Mesendoderm (in vitro differentiated cells): Measurements from ENCODE around the gene ST3GAL4.

Experiments used
- DNase-seq: peaks from one replicate; pipeline ENCODE4 v3.0.0; 2013
- H2AK5ac ChIP-seq: 2 replicates; pipeline ENCODE4 v1.6.1; 2013; ENCODE audit warnings: low read length, inconsistent platforms
- H2BK120ac ChIP-seq: 2 replicates; pipeline ENCODE4 v1.6.1; 2013; ENCODE audit warnings: low read depth, mild to moderate bottlenecking, low read length, moderate library complexity, mixed read lengths
- H2BK15ac ChIP-seq: replicated peaks from 2 replicates; pipeline ENCODE4 v1.6.1; 2013; ENCODE audit warnings: low read depth, mild to moderate bottlenecking, moderate library complexity
- H2BK5ac ChIP-seq: 2 replicates; pipeline ENCODE4 v1.6.1; 2013; ENCODE audit warnings: low read length, inconsistent platforms
- H3K18ac ChIP-seq: 2 replicates; pipeline ENCODE4 v1.6.1; 2013; ENCODE audit warnings: mild to moderate bottlenecking, low read length, mixed read lengths
- H3K23ac ChIP-seq: one replicate; pipeline ENCODE4 v1.6.1; 2013; ENCODE audit warnings: low read length
- H3K27ac ChIP-seq: 2 replicates; pipeline ENCODE4 v1.5.1; 2013; ENCODE audit warnings: low read depth, mild to moderate bottlenecking, inconsistent platforms, low read length, moderate library complexity
- H3K27me3 ChIP-seq: 2 replicates; pipeline ENCODE4 v1.6.1; 2013; ENCODE audit warnings: low read length, control low read depth, mild to moderate bottlenecking, inconsistent platforms; ENCODE audit not compliant: insufficient read depth, poor library complexity
- H3K36me3 ChIP-seq: 2 replicates; pipeline ENCODE4 v1.6.1; 2013; ENCODE audit warnings: low read length, inconsistent platforms; ENCODE audit not compliant: control insufficient read depth, insufficient read depth
- H3K4ac ChIP-seq: one replicate; pipeline ENCODE4 v1.6.1; 2013; ENCODE audit warnings: low read depth, mild to moderate bottlenecking, low read length, moderate library complexity
- H3K4me1 ChIP-seq: 2 replicates; pipeline ENCODE4 v1.6.1; 2013; ENCODE audit warnings: low read depth, low read length, inconsistent platforms; ENCODE audit not compliant: control insufficient read depth
- H3K4me2 ChIP-seq: 2 replicates; pipeline ENCODE4 v1.6.1; 2013; ENCODE audit warnings: low read length
- H3K4me3 ChIP-seq: 2 replicates; pipeline ENCODE4 v1.5.1; 2013; ENCODE audit warnings: mild to moderate bottlenecking, low read length
- H3K56ac ChIP-seq: one replicate; pipeline ENCODE4 v1.6.1; 2013; ENCODE audit warnings: low read length
- H3K79me1 ChIP-seq: 2 replicates; pipeline ENCODE4 v1.6.1; 2013; ENCODE audit warnings: low read length, inconsistent platforms
- H3K79me2 ChIP-seq: 2 replicates; pipeline ENCODE4 v1.6.1; 2013; ENCODE audit warnings: mild to moderate bottlenecking, low read length; ENCODE audit not compliant: control insufficient read depth, insufficient read depth
- H3K9ac ChIP-seq: 2 replicates; pipeline ENCODE4 v1.6.1; 2013; ENCODE audit warnings: low read length, inconsistent platforms
- H4K5ac ChIP-seq: one replicate; pipeline ENCODE4 v1.6.1; 2013; ENCODE audit warnings: low read length
- H4K8ac ChIP-seq: one replicate; pipeline ENCODE4 v1.6.1; 2013; ENCODE audit warnings: low read depth, mild to moderate bottlenecking, control low read depth, low read length, moderate library complexity
- WGBS: extraction: QIAGEN DNeasy Blood & Tissue Kit; methylation state at CpG from one replicate; pipeline ENCODE4 v1.1.7; 2013; ENCODE audit warnings: low lambda C conversion rate, missing lambda C conversion rate; ENCODE audit not compliant: insufficient coverage; ENCODE audit errors: extremely low coverage; 5-methylcytosine and 5-hydroxymethylcytosine counted together

Gene ST3GAL4

DNA sequence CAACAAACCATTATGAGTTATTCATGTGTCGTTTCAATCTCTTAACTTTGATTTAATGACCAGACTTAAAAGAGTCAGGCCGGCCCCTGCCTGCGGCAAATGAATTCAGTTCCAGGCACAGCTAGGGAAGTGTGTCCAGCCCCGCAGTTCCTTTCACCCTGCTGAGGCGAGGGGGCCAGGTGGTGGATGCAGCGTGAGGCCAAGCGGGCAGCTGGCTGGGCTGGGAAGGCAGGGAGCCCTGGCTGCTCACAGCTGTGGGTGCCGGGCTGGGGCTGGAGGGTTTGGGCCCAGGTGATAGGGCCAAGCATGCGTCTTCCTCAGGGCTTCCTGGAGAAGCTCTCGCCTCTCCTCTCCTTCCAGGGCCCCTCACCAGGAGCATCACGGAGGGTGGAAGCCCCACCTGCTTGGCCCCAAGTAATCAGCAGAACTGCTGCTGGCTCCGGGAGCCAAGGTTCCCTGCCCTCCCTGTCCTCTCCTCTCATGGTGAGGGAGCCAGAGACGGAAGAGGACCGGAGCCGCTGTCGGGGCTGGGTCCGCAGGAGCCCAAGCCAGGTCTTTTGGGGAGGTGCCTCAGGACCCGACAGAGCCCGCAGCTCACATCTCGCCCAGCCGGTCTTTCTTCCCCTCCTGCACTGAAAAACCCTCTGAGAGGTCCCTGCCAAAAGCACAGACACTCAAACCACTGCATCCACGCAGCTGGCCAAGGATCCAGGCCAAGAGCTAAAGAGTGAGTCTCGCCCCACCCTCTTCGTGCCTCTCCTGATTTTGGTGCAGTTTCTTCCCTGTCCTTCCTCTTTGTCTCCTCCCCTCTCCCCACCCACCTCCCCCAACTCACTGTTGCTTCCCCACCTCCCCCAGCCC, 97.0 kb downstream of the ST3GAL4 start:
- no peak overlapping the region for H3K9ac ChIP-seq
- H3K23ac ChIP-seq = no peak overlapping the region
- H2BK120ac ChIP-seq = no peak overlapping the region
- H2AK5ac ChIP-seq = no peak overlapping the region
- no peak overlapping the region for H3K27ac ChIP-seq
- no CpG with 5 or more reads among the region's 24 CpGs for WGBS
- H4K5ac ChIP-seq = no peak overlapping the region
- H2BK5ac ChIP-seq = no peak overlapping the region
- no peaks in the 10 kb centered on the region for H3K79me1 ChIP-seq
- peak overlapping the region; percentile 6 for H3K56ac ChIP-seq
- no peak for DNase-seq
- no peak overlapping the region for H3K4ac ChIP-seq
- no peak overlapping the region for H4K8ac ChIP-seq
- no peak overlapping the region for H2BK15ac ChIP-seq
- no peak overlapping the region for H3K4me3 ChIP-seq
- H3K79me2 ChIP-seq = no peaks in the 10 kb centered on the region
- no peak overlapping the region for H3K4me2 ChIP-seq
- H3K4me1 ChIP-seq = no peaks in the 10 kb centered on the region
- H3K36me3 ChIP-seq = no peaks in the 10 kb centered on the region
- H3K18ac ChIP-seq = no peak overlapping the region
- no peaks in the 10 kb centered on the region for H3K27me3 ChIP-seq

DNA sequence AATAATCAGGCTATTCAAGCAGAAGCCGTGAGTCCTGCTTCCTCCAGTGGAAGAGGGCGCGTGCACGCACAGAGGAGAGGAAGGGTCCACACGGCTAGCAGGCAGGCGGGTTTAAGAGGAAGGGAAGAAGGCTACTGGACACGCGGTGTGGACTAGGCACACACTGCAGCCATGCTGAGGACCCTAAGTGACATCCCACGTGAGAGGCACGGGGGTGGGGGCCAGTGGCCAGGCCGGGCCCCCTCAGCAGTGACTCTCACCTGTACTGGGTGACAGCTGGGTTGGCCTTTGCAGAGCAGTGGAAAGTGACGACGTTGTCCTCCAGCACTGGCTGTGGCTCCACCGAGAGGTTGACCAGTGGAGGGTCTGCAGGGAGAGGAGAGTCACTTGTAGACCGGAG, 100.6 kb downstream of the ST3GAL4 start:
- H3K79me1 ChIP-seq = no peaks in the 10 kb centered on the region
- H3K23ac ChIP-seq = no peak overlapping the region
- H3K18ac ChIP-seq = no peak overlapping the region
- no peak overlapping the region for H2BK120ac ChIP-seq
- peak overlapping the region; percentile 69 for H3K56ac ChIP-seq
- no peak overlapping the region for H4K5ac ChIP-seq
- no peak overlapping the region for H3K9ac ChIP-seq
- H3K27me3 ChIP-seq = no peaks in the 10 kb centered on the region
- peak overlapping the region; percentile 54 for H2BK5ac ChIP-seq
- no peak overlapping the region for H2BK15ac ChIP-seq
- H3K79me2 ChIP-seq = no peaks in the 10 kb centered on the region
- no peak overlapping the region for H3K4me3 ChIP-seq
- no peak overlapping the region for H3K4ac ChIP-seq
- H3K4me2 ChIP-seq = no peak overlapping the region
- no peaks in the 10 kb centered on the region for H3K36me3 ChIP-seq
- no peak overlapping the region for H4K8ac ChIP-seq
- no CpG with 5 or more reads among the region's 15 CpGs for WGBS
- H3K4me1 ChIP-seq = no peaks in the 10 kb centered on the region
- no peak overlapping the region for H3K27ac ChIP-seq
- no peak overlapping the region for H2AK5ac ChIP-seq
- DNase-seq = no peak

DNA sequence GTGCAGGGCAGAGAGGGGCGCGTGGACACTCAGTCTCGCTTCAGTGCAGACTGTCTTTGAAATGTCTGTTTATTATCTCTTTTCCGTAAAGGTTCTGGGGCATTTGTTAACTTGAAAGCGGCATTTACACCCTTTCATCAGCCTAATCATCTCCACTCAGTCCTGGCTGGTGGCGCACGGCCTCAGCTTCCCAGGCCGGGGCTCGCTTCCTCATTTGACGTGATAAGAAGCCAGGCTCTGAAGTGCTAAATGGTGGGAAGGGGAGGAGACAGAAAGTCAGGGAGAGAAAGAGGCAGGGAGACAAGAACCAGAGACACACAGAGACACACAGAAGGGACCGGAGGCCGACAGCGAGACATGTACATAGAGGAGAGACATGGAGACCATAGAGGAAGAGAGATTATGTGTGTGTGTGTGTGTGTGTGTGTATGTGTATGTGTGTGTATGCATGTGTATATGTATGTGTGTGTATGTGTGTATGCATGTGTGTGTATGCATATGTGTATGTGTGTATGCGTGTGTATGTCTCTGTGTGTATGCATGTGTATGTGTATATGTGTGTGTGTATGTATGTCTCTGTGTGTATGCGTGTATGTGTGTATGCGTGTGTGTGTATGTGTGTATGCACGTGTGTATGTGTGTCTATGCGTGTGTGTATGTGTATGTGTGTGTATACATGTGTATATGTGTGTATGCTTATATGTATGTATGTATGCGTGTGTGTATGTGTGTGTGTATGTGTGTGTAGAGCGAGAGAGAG, 101.5 kb downstream of the ST3GAL4 start:
- no peaks in the 10 kb centered on the region for H3K79me1 ChIP-seq
- H3K36me3 ChIP-seq = no peaks in the 10 kb centered on the region
- no peaks in the 10 kb centered on the region for H3K27me3 ChIP-seq
- H3K23ac ChIP-seq = no peak overlapping the region
- H2BK5ac ChIP-seq = peak overlapping the region; percentile 47
- H2BK15ac ChIP-seq = no peak overlapping the region
- H3K9ac ChIP-seq = no peak overlapping the region
- 100% methylated on average over 2 of the region's 20 CpGs for WGBS
- no peak overlapping the region for H3K4ac ChIP-seq
- no peak overlapping the region for H3K27ac ChIP-seq
- H2AK5ac ChIP-seq = peak overlapping the region; percentile 35
- H3K79me2 ChIP-seq = no peaks in the 10 kb centered on the region
- no peak overlapping the region for H2BK120ac ChIP-seq
- no peak overlapping the region for H3K18ac ChIP-seq
- no peaks in the 10 kb centered on the region for H3K4me1 ChIP-seq
- H4K5ac ChIP-seq = no peak overlapping the region
- H3K4me2 ChIP-seq = no peak overlapping the region
- no peak overlapping the region for H3K4me3 ChIP-seq
- peak; percentile 78 for DNase-seq
- peak overlapping the region; percentile 69 for H3K56ac ChIP-seq
- H4K8ac ChIP-seq = no peak overlapping the region

DNA sequence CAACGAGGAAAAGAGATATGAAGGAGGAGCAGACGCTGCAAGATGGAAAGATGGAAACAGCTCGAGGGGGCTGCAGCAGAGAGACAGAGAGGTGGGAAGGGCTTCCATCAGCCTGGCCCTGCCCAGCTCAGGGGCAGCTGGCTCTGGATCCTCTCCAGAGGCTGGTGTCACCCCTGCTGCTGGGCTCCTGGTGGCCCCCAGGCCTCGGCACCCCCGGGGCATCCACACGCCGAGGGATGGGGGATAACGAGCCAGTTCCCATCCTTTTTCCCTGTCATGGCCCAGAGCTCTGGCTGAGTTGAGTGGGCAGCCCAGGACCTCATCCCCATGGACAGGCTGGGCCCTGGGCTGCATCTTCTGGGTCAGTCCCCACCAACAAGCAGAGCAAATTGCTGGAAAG, 102.3 kb downstream of the ST3GAL4 start:
- H2AK5ac ChIP-seq = no peak overlapping the region
- no peak overlapping the region for H2BK5ac ChIP-seq
- no peaks in the 10 kb centered on the region for H3K79me1 ChIP-seq
- H3K4me2 ChIP-seq = no peak overlapping the region
- no peak overlapping the region for H2BK120ac ChIP-seq
- H4K8ac ChIP-seq = no peak overlapping the region
- H3K23ac ChIP-seq = no peak overlapping the region
- WGBS = no CpG with 5 or more reads among the region's 8 CpGs
- H3K56ac ChIP-seq = no peak overlapping the region
- H3K27ac ChIP-seq = no peak overlapping the region
- H3K18ac ChIP-seq = no peak overlapping the region
- H3K4me3 ChIP-seq = no peak overlapping the region
- no peak overlapping the region for H2BK15ac ChIP-seq
- DNase-seq = no peak
- no peak overlapping the region for H3K9ac ChIP-seq
- no peaks in the 10 kb centered on the region for H3K4me1 ChIP-seq
- H3K4ac ChIP-seq = no peak overlapping the region
- no peak overlapping the region for H4K5ac ChIP-seq
- no peaks in the 10 kb centered on the region for H3K36me3 ChIP-seq
- H3K79me2 ChIP-seq = no peaks in the 10 kb centered on the region
- no peaks in the 10 kb centered on the region for H3K27me3 ChIP-seq

DNA sequence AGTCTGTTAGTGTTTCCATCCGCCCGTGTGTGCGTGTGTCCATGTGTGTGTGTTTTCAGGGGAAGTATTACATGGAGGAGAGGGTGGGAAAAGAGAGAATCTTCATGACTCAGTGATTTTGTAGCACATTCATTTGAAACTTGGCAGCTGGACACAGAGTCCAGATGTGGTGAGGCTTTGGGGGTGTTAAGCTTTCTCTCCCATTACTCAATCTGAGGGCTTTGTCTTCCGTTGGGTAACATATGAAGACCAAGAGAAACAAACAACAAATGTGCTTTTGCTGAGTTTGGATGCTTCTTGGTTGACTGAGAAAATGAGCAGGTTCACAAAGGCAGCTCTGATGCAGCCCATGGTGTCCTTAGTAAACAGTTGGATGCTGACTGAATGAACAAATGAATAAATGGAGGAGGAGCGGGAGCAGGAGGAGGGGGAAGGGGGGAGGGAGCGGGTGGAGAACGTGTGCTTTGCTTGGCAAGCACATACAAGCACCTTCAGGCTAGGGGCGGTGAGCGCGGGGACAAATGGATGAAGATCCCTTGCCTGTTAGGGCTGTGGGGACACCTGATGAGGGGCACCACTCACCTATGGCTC, 104.3 kb downstream of the ST3GAL4 start:
- Histone ChIP-seq H2BK15ac (no peak overlapping the region), H3K79me2 (no peaks in the 10 kb centered on the region), H3K27me3 (no peaks in the 10 kb centered on the region), H2BK120ac (no peak overlapping the region), H3K79me1 (no peaks in the 10 kb centered on the region), H3K23ac (no peak overlapping the region), H3K4me1 (no peaks in the 10 kb centered on the region), H3K56ac (no peak overlapping the region), H4K8ac (no peak overlapping the region), H3K9ac (no peak overlapping the region), H2AK5ac (no peak overlapping the region), H3K27ac (no peak overlapping the region), H4K5ac (no peak overlapping the region), H2BK5ac (no peak overlapping the region), H3K36me3 (no peaks in the 10 kb centered on the region), H3K4me3 (no peak overlapping the region), H3K4ac (no peak overlapping the region), H3K4me2 (no peak overlapping the region), H3K18ac (no peak overlapping the region)
- WGBS = no CpG with 5 or more reads among the region's 10 CpGs
- DNase-seq = no peak
